Upper lobe of right lung (tissue), 1 donor: ENCODE results near the gene CCDC6. TPM values are rescaled to one million over a fixed set of nuclear protein-coding genes. Genes with fewer than 3 reads are reported as not detected.

ENCODE experiments used
- ATAC-seq: fragments of 200-7000 bp; cut with Tn5 transposase; one replicate; pipeline ENCODE4 v1.9.1; 2020; ENCODE audit warnings: mild to moderate bottlenecking, moderate library complexity
- DNase-seq: peaks from one replicate; pipeline ENCODE4 v3.0.0-alpha.2; 2020
- H3K27ac ChIP-seq: fragments of 200-600 bp; one replicate; pipeline ENCODE4 v1.8.0; 2022
- H3K27me3 ChIP-seq: fragments of 200-600 bp; one replicate; pipeline ENCODE4 v1.8.0; 2022; ENCODE audit warnings: mild to moderate bottlenecking
- H3K36me3 ChIP-seq: fragments of 200-600 bp; one replicate; pipeline ENCODE4 v1.8.0; 2022
- H3K4me1 ChIP-seq: fragments of 200-600 bp; one replicate; pipeline ENCODE4 v1.8.0; 2022
- H3K4me3 ChIP-seq: fragments of 200-600 bp; one replicate; pipeline ENCODE4 v1.8.0; 2022; ENCODE audit warnings: mild to moderate bottlenecking
- H3K9me3 ChIP-seq: fragments of 200-600 bp; one replicate; pipeline ENCODE4 v1.8.0; 2022
- intact Hi-C: fragments of 100-400 bp; cut with DNase I; formaldehyde crosslinking; loops from one replicate; pipeline ENCODE4 v1.11.0; 2022
- total RNA-seq: library from RNA; stranded (reverse); fragmentation: NEBNext Ultra II Directional; extraction: Animal tissue kit (Norgen Biotek cat#: 25700); gene quantifications from one replicate; pipeline ENCODE4 v1.2.1, GENCODE V29; 2021
- TF ChIP-seq, protein P1 (sequence below): fragments of 200-600 bp; IDR thresholded peaks from one replicate; pipeline ENCODE4 v1.8.0; 2022; ENCODE audit warnings: antibody characterized with exemption
- donor health status: DM: no; HTN: yes; CAD: no; lungs with severe emphysema.

The CCDC6 gene
- total RNA-seq, 1 donor from 2014 or later: 55.7 TPM

DNA sequence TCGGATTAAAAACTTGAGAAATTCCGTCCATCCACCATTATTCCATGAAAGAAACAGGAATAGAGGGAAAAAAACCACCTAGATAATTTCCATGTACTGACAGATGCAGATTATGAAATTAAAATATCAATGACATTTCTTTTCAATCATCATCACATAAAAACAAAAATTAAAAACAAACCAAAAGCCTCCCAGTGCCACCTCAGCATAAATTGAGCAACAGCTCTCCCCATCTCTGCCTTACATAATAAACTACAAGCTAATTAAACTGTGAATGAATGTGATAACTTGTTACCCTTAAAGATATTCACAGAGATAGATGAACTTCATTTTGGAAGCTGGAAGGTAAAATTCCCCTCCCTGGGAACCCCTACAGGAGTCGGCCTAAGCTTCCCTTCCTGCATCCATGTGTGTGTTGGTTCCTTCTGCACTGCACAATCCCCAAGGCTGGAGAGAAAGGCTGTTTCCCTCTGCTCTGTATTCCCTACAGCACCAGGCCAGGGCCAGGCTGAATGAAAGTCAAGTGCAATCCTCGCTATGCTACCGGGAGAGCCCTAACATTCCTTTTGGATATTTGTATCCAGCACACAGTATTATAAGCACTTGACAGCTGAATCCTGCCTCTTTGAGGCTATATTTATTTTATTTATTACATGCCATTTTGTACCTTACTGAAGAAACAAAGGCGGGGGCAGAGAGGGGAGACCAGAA lies 8.1 kb downstream of the CCDC6 start:
- DNase-seq (no peak), ATAC-seq (peak; percentile 66)
- Histone ChIP-seq H3K9me3 (no peaks in the 10 kb centered on the region), H3K36me3 (no peaks in the 10 kb centered on the region), H3K4me3 (no peak overlapping the region), H3K27me3 (no peaks in the 10 kb centered on the region), H3K27ac (no peak overlapping the region), H3K4me1 (peaks cover 52% of the 10 kb centered on the region)
- intact Hi-C loops: no loop called here
- TF ChIP-seq, protein P1, sequence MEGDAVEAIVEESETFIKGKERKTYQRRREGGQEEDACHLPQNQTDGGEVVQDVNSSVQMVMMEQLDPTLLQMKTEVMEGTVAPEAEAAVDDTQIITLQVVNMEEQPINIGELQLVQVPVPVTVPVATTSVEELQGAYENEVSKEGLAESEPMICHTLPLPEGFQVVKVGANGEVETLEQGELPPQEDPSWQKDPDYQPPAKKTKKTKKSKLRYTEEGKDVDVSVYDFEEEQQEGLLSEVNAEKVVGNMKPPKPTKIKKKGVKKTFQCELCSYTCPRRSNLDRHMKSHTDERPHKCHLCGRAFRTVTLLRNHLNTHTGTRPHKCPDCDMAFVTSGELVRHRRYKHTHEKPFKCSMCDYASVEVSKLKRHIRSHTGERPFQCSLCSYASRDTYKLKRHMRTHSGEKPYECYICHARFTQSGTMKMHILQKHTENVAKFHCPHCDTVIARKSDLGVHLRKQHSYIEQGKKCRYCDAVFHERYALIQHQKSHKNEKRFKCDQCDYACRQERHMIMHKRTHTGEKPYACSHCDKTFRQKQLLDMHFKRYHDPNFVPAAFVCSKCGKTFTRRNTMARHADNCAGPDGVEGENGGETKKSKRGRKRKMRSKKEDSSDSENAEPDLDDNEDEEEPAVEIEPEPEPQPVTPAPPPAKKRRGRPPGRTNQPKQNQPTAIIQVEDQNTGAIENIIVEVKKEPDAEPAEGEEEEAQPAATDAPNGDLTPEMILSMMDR: no peak

DNA sequence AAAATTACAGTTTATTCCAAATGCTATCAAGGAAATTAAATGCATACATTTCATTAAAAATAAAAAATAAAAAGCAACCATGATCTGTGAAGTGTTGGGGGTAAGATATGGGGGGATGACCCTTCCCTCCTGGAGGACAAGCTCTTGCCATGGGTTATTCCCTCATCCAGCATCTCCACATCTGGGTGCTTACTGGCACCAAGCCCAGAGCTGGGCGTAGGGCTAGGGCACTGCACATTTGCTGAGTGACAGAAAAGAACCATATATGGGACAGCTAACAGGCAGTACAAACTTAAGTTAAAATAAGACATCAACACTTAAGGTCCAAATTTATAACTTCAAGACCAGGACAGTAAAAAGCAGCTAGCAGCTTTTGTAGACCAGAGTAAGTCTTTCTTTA lies 10.2 kb downstream of the CCDC6 start:
- ATAC-seq (no peak), DNase-seq (no peak)
- Histone ChIP-seq H3K27ac (peak overlapping the region; percentile 1), H3K36me3 (no peaks in the 10 kb centered on the region), H3K27me3 (no peaks in the 10 kb centered on the region), H3K4me3 (no peak overlapping the region), H3K9me3 (no peaks in the 10 kb centered on the region), H3K4me1 (peaks cover 70% of the 10 kb centered on the region)
- intact Hi-C loops: no loop called here
- TF ChIP-seq, protein P1: no peak

DNA sequence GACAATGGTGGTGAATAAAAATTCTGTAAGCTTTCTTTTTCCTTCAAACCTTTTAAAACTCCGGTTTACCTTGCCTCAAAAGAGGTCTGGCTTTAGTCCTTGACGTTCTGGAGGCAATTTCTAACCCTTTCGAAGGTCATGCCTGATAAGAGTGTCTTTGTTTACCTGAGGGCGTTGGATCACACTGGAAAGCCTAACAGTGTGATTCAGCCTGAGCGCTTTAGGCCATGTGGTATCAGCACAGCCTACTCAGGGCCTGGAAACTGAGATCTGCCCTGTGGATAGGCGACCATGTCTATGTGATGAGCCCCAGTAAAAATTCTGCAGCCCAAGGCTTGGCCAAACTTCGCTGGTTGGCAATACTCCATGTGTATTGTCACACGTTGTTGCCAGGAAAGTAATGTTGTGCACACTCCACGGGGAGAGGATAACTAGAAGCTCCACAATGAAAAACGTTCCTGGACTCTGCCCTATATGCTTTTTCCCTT lies 10.7 kb downstream of the CCDC6 start:
- TF ChIP-seq, protein P1: no peak
- no peak for DNase-seq

DNA sequence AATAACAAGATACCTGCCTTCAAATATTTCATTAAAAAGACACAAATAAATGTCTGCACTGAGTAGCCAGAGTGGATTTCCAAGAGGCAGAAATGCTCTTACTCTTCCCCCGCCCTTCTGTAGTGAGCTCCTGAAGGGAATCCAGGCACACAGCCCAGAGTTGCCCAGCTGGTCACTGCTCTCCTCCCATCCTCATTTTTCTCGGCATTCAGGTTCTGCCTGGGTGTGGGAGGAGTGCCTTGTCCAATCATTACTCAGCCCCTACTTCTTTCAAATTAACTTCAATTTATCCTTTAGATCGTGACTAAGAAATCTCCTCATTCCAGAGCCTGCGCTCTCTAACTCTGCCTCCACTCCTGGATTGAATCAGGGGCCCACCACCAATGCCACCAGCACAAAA lies 12.2 kb downstream of the CCDC6 start:
- Histone ChIP-seq H3K36me3 (no peaks in the 10 kb centered on the region), H3K9me3 (no peaks in the 10 kb centered on the region), H3K27ac (no peak overlapping the region), H3K4me1 (peaks cover 63% of the 10 kb centered on the region), H3K4me3 (no peak overlapping the region), H3K27me3 (no peaks in the 10 kb centered on the region)
- DNase-seq (peak; percentile 79), ATAC-seq (peak; percentile 91)
- TF ChIP-seq, protein P1: no peak
- intact Hi-C loops: no loop called here

More for the DNA sequence above, 10.7 kb downstream of the CCDC6 start:
- no peaks in the 10 kb centered on the region for H3K9me3 ChIP-seq
- H3K4me3 ChIP-seq: no peak overlapping the region
- intact Hi-C loops: no loop called here
- peak; percentile 32 for ATAC-seq
- H3K36me3 ChIP-seq: no peaks in the 10 kb centered on the region
- no peaks in the 10 kb centered on the region for H3K27me3 ChIP-seq
- H3K4me1 ChIP-seq: peaks cover 71% of the 10 kb centered on the region
- H3K27ac ChIP-seq: peak overlapping the region; percentile 1

DNA sequence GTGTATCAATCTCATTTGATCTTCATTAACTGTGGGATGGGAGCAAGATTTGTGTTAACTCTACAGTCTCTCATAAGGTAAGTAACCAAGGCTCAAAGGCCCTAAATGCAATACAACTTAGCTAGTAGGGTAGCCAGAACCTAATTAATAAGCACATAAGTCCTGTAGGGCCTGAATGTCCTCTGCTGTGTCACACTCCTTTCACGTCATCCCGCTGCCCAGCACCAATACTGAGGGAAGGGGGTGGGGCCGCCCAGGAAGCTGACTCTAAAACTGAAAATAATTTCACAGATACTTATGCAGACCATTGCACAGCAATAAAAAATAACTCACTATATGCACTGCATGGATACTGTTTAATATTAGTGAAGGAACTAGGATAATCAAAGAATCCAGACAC lies 13.7 kb downstream of the CCDC6 start:
- Histone ChIP-seq H3K9me3 (no peaks in the 10 kb centered on the region), H3K27me3 (no peaks in the 10 kb centered on the region), H3K4me3 (no peak overlapping the region), H3K36me3 (no peaks in the 10 kb centered on the region), H3K4me1 (peaks cover 56% of the 10 kb centered on the region), H3K27ac (no peak overlapping the region)
- ATAC-seq (peak; percentile 36), DNase-seq (no peak)
- intact Hi-C loops: no loop called here
- TF ChIP-seq, protein P1: no peak
